ENCODE measurements around the gene NOC3L.

NOC3L gene

GRCh38 chr10:94310369-94310768 lies 52.4 kb downstream of the NOC3L start:
- H3K27me3 ChIP-seq (ENCODE audit: control insufficient read depth in 5 of 5, insufficient read depth in 4 of 5, low read length in 5 of 5): no peaks in the 10 kb centered on the region
- no peak overlapping the region for H3K4me3 ChIP-seq (ENCODE audit: low read depth in 1 of 5, low read length in 5 of 5)
- H3K9ac ChIP-seq (ENCODE audit: low read length in 5 of 5): no peak overlapping the region
- peaks cover 0 to 17% (median 9%) of the 10 kb centered on the region in 5 donors for H3K4me1 ChIP-seq (ENCODE audit: control insufficient read depth in 5 of 5, insufficient read depth in 5 of 5, low read length in 5 of 5)
- no peak overlapping the region for H3K27ac ChIP-seq (ENCODE audit: low read depth, low read length)
- H3K36me3 ChIP-seq (ENCODE audit: control insufficient read depth in 5 of 5, insufficient read depth in 5 of 5, low read length in 5 of 5): peaks cover 0 to 9% (median 3%) of the 10 kb centered on the region in 5 donors
- H3K9me3 ChIP-seq (ENCODE audit: control insufficient read depth in 5 of 5, low read length in 5 of 5): no peaks in the 10 kb centered on the region

GRCh38 chr10:94308866-94309265 lies 53.9 kb downstream of the NOC3L start:
- H3K4me1 ChIP-seq (ENCODE audit: control insufficient read depth in 5 of 5, insufficient read depth in 5 of 5, low read length in 5 of 5): peaks cover 0 to 12% (median 3%) of the 10 kb centered on the region in 5 donors
- no peaks in the 10 kb centered on the region for H3K27me3 ChIP-seq (ENCODE audit: control insufficient read depth in 5 of 5, insufficient read depth in 4 of 5, low read length in 5 of 5)
- H3K9ac ChIP-seq (ENCODE audit: low read length in 5 of 5): no peak overlapping the region
- H3K9me3 ChIP-seq (ENCODE audit: control insufficient read depth in 5 of 5, low read length in 5 of 5): no peaks in the 10 kb centered on the region
- H3K36me3 ChIP-seq (ENCODE audit: control insufficient read depth in 5 of 5, insufficient read depth in 5 of 5, low read length in 5 of 5): peaks cover 0 to 9% (median 3%) of the 10 kb centered on the region in 5 donors
- no peak overlapping the region for H3K4me3 ChIP-seq (ENCODE audit: low read depth in 1 of 5, low read length in 5 of 5)
- no peak overlapping the region for H3K27ac ChIP-seq (ENCODE audit: low read depth, low read length)

GRCh38 chr10:94307046-94307615 lies 55.6 kb downstream of the NOC3L start:
- H3K27ac ChIP-seq (ENCODE audit: low read depth, low read length): no peak overlapping the region
- peak overlapping the region in 1 of 5 donors; percentile 35 for H3K9ac ChIP-seq (ENCODE audit: low read length in 5 of 5)
- H3K9me3 ChIP-seq (ENCODE audit: control insufficient read depth in 5 of 5, low read length in 5 of 5): no peaks in the 10 kb centered on the region
- no peaks in the 10 kb centered on the region for H3K27me3 ChIP-seq (ENCODE audit: control insufficient read depth in 5 of 5, insufficient read depth in 4 of 5, low read length in 5 of 5)
- H3K4me3 ChIP-seq (ENCODE audit: low read depth in 1 of 5, low read length in 5 of 5): no peak overlapping the region
- peaks cover 0 to 9% (median 3%) of the 10 kb centered on the region in 5 donors for H3K36me3 ChIP-seq (ENCODE audit: control insufficient read depth in 5 of 5, insufficient read depth in 5 of 5, low read length in 5 of 5)
- H3K4me1 ChIP-seq (ENCODE audit: control insufficient read depth in 5 of 5, insufficient read depth in 5 of 5, low read length in 5 of 5): peaks cover 0 to 12% (median 3%) of the 10 kb centered on the region in 5 donors

DNA sequence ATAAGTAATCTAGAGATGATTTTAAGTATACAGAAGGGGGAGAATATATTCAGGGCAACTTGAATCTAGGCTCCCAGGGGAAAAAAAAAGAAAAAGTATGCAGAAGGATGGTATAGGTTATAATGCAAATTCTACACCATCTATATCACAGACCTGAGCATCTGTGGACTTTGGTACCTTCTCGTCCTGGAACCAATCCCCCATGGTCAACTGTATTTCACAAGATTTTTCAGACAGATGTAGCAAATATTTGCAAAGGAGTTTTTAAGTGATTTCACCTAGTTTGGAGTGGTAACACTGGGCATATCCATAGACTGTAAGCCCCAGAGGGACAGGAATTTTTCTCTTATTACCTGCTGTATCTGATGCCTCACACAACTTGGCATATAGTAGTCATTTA lies 58.8 kb downstream of the NOC3L start:
- H3K4me1 ChIP-seq (ENCODE audit: control insufficient read depth in 5 of 5, insufficient read depth in 5 of 5, low read length in 5 of 5): peaks cover 0 to 12% (median 3%) of the 10 kb centered on the region in 5 donors
- H3K9me3 ChIP-seq (ENCODE audit: control insufficient read depth in 5 of 5, low read length in 5 of 5): no peaks in the 10 kb centered on the region
- no peaks in the 10 kb centered on the region for H3K27me3 ChIP-seq (ENCODE audit: control insufficient read depth in 5 of 5, insufficient read depth in 4 of 5, low read length in 5 of 5)
- H3K36me3 ChIP-seq (ENCODE audit: control insufficient read depth in 5 of 5, insufficient read depth in 5 of 5, low read length in 5 of 5): peaks cover 0 to 13% (median 8%) of the 10 kb centered on the region in 5 donors
- H3K4me3 ChIP-seq (ENCODE audit: low read depth in 1 of 5, low read length in 5 of 5): no peak overlapping the region
- no peak overlapping the region for H3K27ac ChIP-seq (ENCODE audit: low read depth, low read length)
- no peak overlapping the region for H3K9ac ChIP-seq (ENCODE audit: low read length in 5 of 5)

- Histone ChIP-seq H3K27me3 (ENCODE audit: control insufficient read depth in 5 of 5, insufficient read depth in 4 of 5, low read length in 5 of 5) (no peaks in the 10 kb centered on the region), H3K9ac (ENCODE audit: low read length in 5 of 5) (no peak overlapping the region)
Measured at GRCh38 chr10:94300042-94300441, 62.7 kb downstream of the NOC3L start.

DNA sequence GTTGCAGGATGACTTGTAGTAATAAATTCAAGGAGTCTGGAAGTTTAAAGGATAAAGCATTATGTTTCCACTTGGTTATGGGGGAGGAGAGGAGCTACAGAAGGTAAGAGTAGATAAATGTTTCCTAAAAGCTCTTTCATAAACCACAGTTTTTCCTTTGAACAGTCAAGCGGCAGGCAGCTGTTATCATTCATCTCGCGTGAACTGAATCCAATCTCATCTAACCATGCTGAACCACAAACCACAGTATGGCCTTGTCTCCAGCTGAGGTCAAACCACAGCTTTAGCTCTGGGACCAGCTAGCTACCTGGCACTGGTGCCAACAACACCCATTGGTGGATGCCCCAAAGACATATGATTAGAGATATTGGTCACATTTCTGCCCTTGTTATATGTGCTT lies 63.3 kb downstream of the NOC3L start:
- Histone ChIP-seq H3K9ac (ENCODE audit: low read length in 5 of 5) (no peak overlapping the region), H3K27me3 (ENCODE audit: control insufficient read depth in 5 of 5, insufficient read depth in 4 of 5, low read length in 5 of 5) (no peaks in the 10 kb centered on the region), H3K9me3 (ENCODE audit: control insufficient read depth in 5 of 5, low read length in 5 of 5) (no peaks in the 10 kb centered on the region), H3K27ac (ENCODE audit: low read depth, low read length) (no peak overlapping the region), H3K4me1 (ENCODE audit: control insufficient read depth in 5 of 5, insufficient read depth in 5 of 5, low read length in 5 of 5) (no peaks in the 10 kb centered on the region), H3K36me3 (ENCODE audit: control insufficient read depth in 5 of 5, insufficient read depth in 5 of 5, low read length in 5 of 5) (peaks cover 0 to 13% (median 7%) of the 10 kb centered on the region in 5 donors), H3K4me3 (ENCODE audit: low read depth in 1 of 5, low read length in 5 of 5) (no peak overlapping the region)

More at GRCh38 chr10:94300042-94300441, 62.7 kb downstream of the NOC3L start:
- Histone ChIP-seq H3K4me1 (ENCODE audit: control insufficient read depth in 5 of 5, insufficient read depth in 5 of 5, low read length in 5 of 5) (no peaks in the 10 kb centered on the region), H3K4me3 (ENCODE audit: low read depth in 1 of 5, low read length in 5 of 5) (no peak overlapping the region), H3K9me3 (ENCODE audit: control insufficient read depth in 5 of 5, low read length in 5 of 5) (no peaks in the 10 kb centered on the region), H3K27ac (ENCODE audit: low read depth, low read length) (no peak overlapping the region), H3K36me3 (ENCODE audit: control insufficient read depth in 5 of 5, insufficient read depth in 5 of 5, low read length in 5 of 5) (peaks cover 0 to 13% (median 7%) of the 10 kb centered on the region in 5 donors)

- H3K27ac ChIP-seq (ENCODE audit: low read depth, low read length): no peak overlapping the region
- H3K9ac ChIP-seq (ENCODE audit: low read length in 5 of 5): no peak overlapping the region
- H3K9me3 ChIP-seq (ENCODE audit: control insufficient read depth in 5 of 5, low read length in 5 of 5): no peaks in the 10 kb centered on the region
- H3K27me3 ChIP-seq (ENCODE audit: control insufficient read depth in 5 of 5, insufficient read depth in 4 of 5, low read length in 5 of 5): no peaks in the 10 kb centered on the region
- peaks cover 5 to 17% (median 11%) of the 10 kb centered on the region in 5 donors for H3K4me1 ChIP-seq (ENCODE audit: control insufficient read depth in 5 of 5, insufficient read depth in 5 of 5, low read length in 5 of 5)
- no peak overlapping the region for H3K4me3 ChIP-seq (ENCODE audit: low read depth in 1 of 5, low read length in 5 of 5)
- H3K36me3 ChIP-seq (ENCODE audit: control insufficient read depth in 5 of 5, insufficient read depth in 5 of 5, low read length in 5 of 5): peaks cover 0 to 8% (median 6%) of the 10 kb centered on the region in 5 donors
Measured at GRCh38 chr10:94294168-94294567, 68.6 kb downstream of the NOC3L start.

DNA sequence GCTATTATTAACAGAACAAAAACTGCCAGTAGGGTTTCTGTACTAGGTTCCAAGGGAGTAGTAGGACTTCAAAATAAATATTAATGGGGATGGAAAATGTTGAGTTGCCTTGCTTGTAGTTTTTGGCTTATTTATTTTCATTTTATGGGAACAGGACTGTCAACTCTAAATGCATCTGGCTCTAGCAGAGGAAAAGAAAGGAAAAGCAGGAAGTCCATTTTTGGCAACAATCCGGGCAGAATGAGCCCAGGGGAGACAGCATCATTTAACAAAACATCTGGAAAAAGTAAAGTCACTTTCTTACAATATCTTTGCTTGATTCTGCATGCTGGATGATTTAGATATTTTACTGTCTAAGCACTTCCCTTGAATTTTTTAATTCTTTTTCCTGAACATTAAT lies 69.4 kb downstream of the NOC3L start:
- no peak overlapping the region for H3K9ac ChIP-seq (ENCODE audit: low read length in 5 of 5)
- peaks cover 0 to 1% (median 0%) of the 10 kb centered on the region in 5 donors for H3K36me3 ChIP-seq (ENCODE audit: control insufficient read depth in 5 of 5, insufficient read depth in 5 of 5, low read length in 5 of 5)
- H3K9me3 ChIP-seq (ENCODE audit: control insufficient read depth in 5 of 5, low read length in 5 of 5): no peaks in the 10 kb centered on the region
- no peaks in the 10 kb centered on the region for H3K27me3 ChIP-seq (ENCODE audit: control insufficient read depth in 5 of 5, insufficient read depth in 4 of 5, low read length in 5 of 5)
- H3K4me1 ChIP-seq (ENCODE audit: control insufficient read depth in 5 of 5, insufficient read depth in 5 of 5, low read length in 5 of 5): peaks cover 5 to 17% (median 11%) of the 10 kb centered on the region in 5 donors
- H3K4me3 ChIP-seq (ENCODE audit: low read depth in 1 of 5, low read length in 5 of 5): no peak overlapping the region
- H3K27ac ChIP-seq (ENCODE audit: low read depth, low read length): peak overlapping the region; percentile 6

DNA sequence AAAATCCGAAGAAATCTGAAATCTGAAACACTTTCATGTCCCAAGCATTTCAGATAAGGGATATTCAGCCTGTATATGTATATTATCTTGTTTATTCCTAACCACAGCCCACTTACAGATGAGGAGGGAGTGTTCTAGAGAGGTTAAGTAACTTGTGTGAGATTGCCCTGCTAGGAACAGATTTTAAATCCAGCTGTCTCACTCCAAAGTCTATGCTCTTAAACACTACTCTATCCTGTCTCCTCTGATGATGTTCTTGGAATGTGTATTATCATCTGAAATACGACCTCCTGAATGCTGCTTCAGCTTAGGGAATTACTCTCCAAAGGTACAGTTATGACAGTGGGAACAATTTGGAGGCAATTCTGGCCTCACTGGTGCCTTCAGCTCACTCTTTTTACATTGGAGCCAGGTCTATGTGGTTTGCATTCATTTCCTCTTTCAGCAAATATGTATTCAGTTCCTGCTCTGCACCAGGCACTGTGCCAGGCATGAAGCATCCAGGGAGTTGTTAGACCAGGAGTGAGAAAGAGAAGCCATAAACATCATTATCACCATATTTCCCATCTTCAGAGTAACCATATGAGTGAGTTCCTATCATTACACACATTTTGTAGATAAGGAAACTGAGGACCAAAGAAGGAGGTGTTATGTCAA lies 70.2 kb downstream of the NOC3L start:
- H3K36me3 ChIP-seq (ENCODE audit: control insufficient read depth in 5 of 5, insufficient read depth in 5 of 5, low read length in 5 of 5): no peaks in the 10 kb centered on the region
- H3K4me1 ChIP-seq (ENCODE audit: control insufficient read depth in 5 of 5, insufficient read depth in 5 of 5, low read length in 5 of 5): peaks cover 5 to 18% (median 11%) of the 10 kb centered on the region in 5 donors
- H3K27me3 ChIP-seq (ENCODE audit: control insufficient read depth in 5 of 5, insufficient read depth in 4 of 5, low read length in 5 of 5): no peaks in the 10 kb centered on the region
- no peak overlapping the region for H3K4me3 ChIP-seq (ENCODE audit: low read depth in 1 of 5, low read length in 5 of 5)
- no peak overlapping the region for H3K27ac ChIP-seq (ENCODE audit: low read depth, low read length)
- no peak overlapping the region for H3K9ac ChIP-seq (ENCODE audit: low read length in 5 of 5)
- H3K9me3 ChIP-seq (ENCODE audit: control insufficient read depth in 5 of 5, low read length in 5 of 5): no peaks in the 10 kb centered on the region

GRCh38 chr10:94288361-94289101 lies 74.2 kb downstream of the NOC3L start:
- Histone ChIP-seq H3K4me3 (ENCODE audit: low read depth in 1 of 5, low read length in 5 of 5) (no peak overlapping the region), H3K9me3 (ENCODE audit: control insufficient read depth in 5 of 5, low read length in 5 of 5) (no peaks in the 10 kb centered on the region), H3K4me1 (ENCODE audit: control insufficient read depth in 5 of 5, insufficient read depth in 5 of 5, low read length in 5 of 5) (peaks cover 5 to 24% (median 10%) of the 10 kb centered on the region in 5 donors), H3K27me3 (ENCODE audit: control insufficient read depth in 5 of 5, insufficient read depth in 4 of 5, low read length in 5 of 5) (no peaks in the 10 kb centered on the region), H3K27ac (ENCODE audit: low read depth, low read length) (no peak overlapping the region), H3K9ac (ENCODE audit: low read length in 5 of 5) (no peak overlapping the region), H3K36me3 (ENCODE audit: control insufficient read depth in 5 of 5, insufficient read depth in 5 of 5, low read length in 5 of 5) (peaks cover 0 to 5% (median 0%) of the 10 kb centered on the region in 5 donors)
